H9 (cell line): Measurements from ENCODE around the gene OGA. TPM values are rescaled to one million over a fixed set of nuclear protein-coding genes. Genes with fewer than 3 reads are reported as not detected.

Source experiments
- DNase-seq: peaks from one replicate; pipeline ENCODE4 v3.0.0-alpha.2; 2017
- H2AFZ ChIP-seq: one replicate; pipeline ENCODE4 v1.6.1; 2013; ENCODE audit warnings: mild to moderate bottlenecking, low read length, control low read depth, moderate library complexity
- H2AK5ac ChIP-seq: 2 replicates; pipeline ENCODE4 v1.6.1; 2013; ENCODE audit warnings: low read length, control low read depth, mixed read lengths; ENCODE audit not compliant: insufficient read length
- H2BK120ac ChIP-seq: one replicate; pipeline ENCODE4 v1.6.1; 2013; ENCODE audit warnings: low read depth, mild to moderate bottlenecking, low read length, control low read depth, inconsistent platforms; ENCODE audit not compliant: poor library complexity, severe bottlenecking
- H2BK12ac ChIP-seq: 2 replicates; pipeline ENCODE4 v1.6.1; 2013; ENCODE audit warnings: low read length, control low read depth, mixed read lengths, low read depth; ENCODE audit not compliant: insufficient read length
- H2BK15ac ChIP-seq: 2 replicates; pipeline ENCODE4 v1.6.1; 2013; ENCODE audit warnings: low read depth, low read length, control low read depth
- H2BK20ac ChIP-seq: one replicate; pipeline ENCODE4 v1.6.1; 2013; ENCODE audit warnings: low read depth, mild to moderate bottlenecking, low read length, control low read depth, inconsistent platforms; ENCODE audit not compliant: poor library complexity, severe bottlenecking
- H2BK5ac ChIP-seq: 2 replicates; pipeline ENCODE4 v1.6.1; 2013; ENCODE audit warnings: low read length, control low read depth, mixed read lengths; ENCODE audit not compliant: insufficient read length
- H3K14ac ChIP-seq: 2 replicates; pipeline ENCODE4 v1.6.1; 2013; ENCODE audit warnings: low read length, control low read depth; ENCODE audit not compliant: insufficient read depth
- H3K18ac ChIP-seq: 2 replicates; pipeline ENCODE4 v1.6.1; 2013; ENCODE audit warnings: low read depth, mild to moderate bottlenecking, mixed read lengths, low read length, control low read depth; ENCODE audit not compliant: insufficient read length
- H3K23ac ChIP-seq: 2 replicates; pipeline ENCODE4 v1.6.1; 2013; ENCODE audit warnings: low read length, control low read depth, mixed read lengths, low read depth; ENCODE audit not compliant: insufficient read length
- H3K23me2 ChIP-seq: 2 replicates; pipeline ENCODE4 v1.6.1; 2013; ENCODE audit warnings: low read depth, mild to moderate bottlenecking, mixed read lengths, low read length, control low read depth; ENCODE audit not compliant: insufficient read length, poor library complexity, severe bottlenecking
- H3K27ac ChIP-seq: 2 replicates; pipeline ENCODE4 v1.5.1; 2013; ENCODE audit warnings: low read length, control low read depth, mixed read lengths, low read depth; ENCODE audit not compliant: insufficient read length
- H3K27me3 ChIP-seq: 2 replicates; pipeline ENCODE4 v1.6.1; 2013; ENCODE audit warnings: low read length, control low read depth, inconsistent platforms; ENCODE audit not compliant: insufficient read depth
- H3K4ac ChIP-seq: 2 replicates; pipeline ENCODE4 v1.6.1; 2013; ENCODE audit warnings: low read depth, mild to moderate bottlenecking, control low read depth, inconsistent platforms, low read length, moderate library complexity
- H3K4me1 ChIP-seq: 2 replicates; pipeline ENCODE4 v1.6.1; 2013; ENCODE audit warnings: low read length, control low read depth, inconsistent platforms; ENCODE audit not compliant: insufficient read depth
- H3K4me2 ChIP-seq: 2 replicates; pipeline ENCODE4 v1.6.1; 2013; ENCODE audit warnings: low read length, control low read depth, mixed read lengths; ENCODE audit not compliant: insufficient read length, insufficient read depth
- H3K56ac ChIP-seq: 2 replicates; pipeline ENCODE4 v1.6.1; 2013; ENCODE audit warnings: low read depth, mild to moderate bottlenecking, mixed read lengths, low read length, control low read depth; ENCODE audit not compliant: insufficient read length
- H3K79me1 ChIP-seq: 2 replicates; pipeline ENCODE4 v1.6.1; 2013; ENCODE audit warnings: low read depth, mild to moderate bottlenecking, moderate library complexity, low read length, control low read depth, inconsistent platforms; ENCODE audit not compliant: insufficient read depth, poor library complexity, severe bottlenecking
- H3K79me2 ChIP-seq: 2 replicates; pipeline ENCODE4 v1.6.1; 2013; ENCODE audit warnings: low read length, control low read depth, inconsistent platforms; ENCODE audit not compliant: insufficient read depth
- H3K9ac ChIP-seq: 2 replicates; pipeline ENCODE4 v1.6.1; 2013; ENCODE audit warnings: low read length, control low read depth, mixed read lengths; ENCODE audit not compliant: insufficient read length; ENCODE audit errors: extremely low read depth
- H3K9me3 ChIP-seq: one replicate; pipeline ENCODE4 v1.6.1; 2013; ENCODE audit warnings: low read depth, low read length, inconsistent platforms; ENCODE audit not compliant: control insufficient read depth
- H3T11ph ChIP-seq: one replicate; pipeline ENCODE4 v1.6.1; 2013; ENCODE audit warnings: mild to moderate bottlenecking, low read length, control low read depth, inconsistent platforms
- H4K20me1 ChIP-seq: one replicate; pipeline ENCODE4 v1.6.1; 2013; ENCODE audit not compliant: control insufficient read depth, insufficient read length, insufficient read depth
- H4K5ac ChIP-seq: 2 replicates; pipeline ENCODE4 v1.6.1; 2013; ENCODE audit warnings: low read depth, mild to moderate bottlenecking, mixed read lengths, low read length, control low read depth; ENCODE audit not compliant: insufficient read length
- H4K8ac ChIP-seq: replicated peaks from 2 replicates; pipeline ENCODE4 v1.6.1; 2013; ENCODE audit warnings: low read length, control low read depth, mixed read lengths, low read depth; ENCODE audit not compliant: insufficient read length
- H4K91ac ChIP-seq: 2 replicates; pipeline ENCODE4 v1.6.1; 2013; ENCODE audit warnings: low read depth, mild to moderate bottlenecking, moderate library complexity, mixed read lengths, low read length, control low read depth; ENCODE audit not compliant: insufficient read length
- H3K27ac Mint-ChIP-seq, 3 experiments: 2 replicates in 2 of 3; 3 replicates in 1 of 3; pipeline ENCODE4 v1.8.0; 2020 to 2021; ENCODE audit warnings: mixed read lengths in 3 of 3, mild to moderate bottlenecking in 1 of 3, moderate library complexity in 1 of 3
- H3K27me3 Mint-ChIP-seq: 2 replicates; pipeline ENCODE4 v1.8.0; 2021; ENCODE audit warnings: low read depth, mild to moderate bottlenecking, moderate library complexity, mixed read lengths
- H3K36me3 Mint-ChIP-seq, 3 experiments: 2 replicates in 2 of 3; 3 replicates in 1 of 3; pipeline ENCODE4 v1.8.0; 2020 to 2021; ENCODE audit warnings: low read depth in 3 of 3, mixed read lengths in 3 of 3; ENCODE audit not compliant: insufficient read depth in 1 of 3
- H3K4me1 Mint-ChIP-seq, 2 experiments: 2 replicates each; pipeline ENCODE4 v1.8.0; 2020; ENCODE audit warnings: mixed read lengths in 2 of 2
- H3K4me3 Mint-ChIP-seq, 2 experiments: 2 replicates in 1 of 2; 3 replicates in 1 of 2; pipeline ENCODE4 v1.8.0; 2020 to 2021; ENCODE audit warnings: mild to moderate bottlenecking in 2 of 2, mixed read lengths in 2 of 2, moderate library complexity in 1 of 2
- H3K9me3 Mint-ChIP-seq, 2 experiments: 2 replicates in 1 of 2; 3 replicates in 1 of 2; pipeline ENCODE4 v1.8.0; 2020; ENCODE audit warnings: mild to moderate bottlenecking in 2 of 2, mixed read lengths in 2 of 2, moderate library complexity in 1 of 2
- WGBS: extraction: QIAGEN DNeasy Blood & Tissue Kit; methylation state at CpG from one replicate; pipeline ENCODE4 v1.1.7; 2013; ENCODE audit warnings: missing lambda C conversion rate, low lambda C conversion rate, mixed read lengths; ENCODE audit not compliant: insufficient read length; ENCODE audit errors: extremely low coverage; 5-methylcytosine and 5-hydroxymethylcytosine counted together
- total RNA-seq: library from RNA; stranded (reverse); gene quantifications from 2 replicates; pipeline ENCODE4 v1.2.1, GENCODE V29; 2021
- TF ChIP-seq, protein P1 (sequence below): fragments of 200-600 bp; sonication (generic); conservative IDR thresholded peaks from 3 replicates; pipeline ENCODE4 v1.8.0; 2021; ENCODE audit warnings: antibody characterized with exemption, mild to moderate bottlenecking

The OGA gene
- total RNA-seq, 1 experiment from 2014 or later: 125 TPM

DNA sequence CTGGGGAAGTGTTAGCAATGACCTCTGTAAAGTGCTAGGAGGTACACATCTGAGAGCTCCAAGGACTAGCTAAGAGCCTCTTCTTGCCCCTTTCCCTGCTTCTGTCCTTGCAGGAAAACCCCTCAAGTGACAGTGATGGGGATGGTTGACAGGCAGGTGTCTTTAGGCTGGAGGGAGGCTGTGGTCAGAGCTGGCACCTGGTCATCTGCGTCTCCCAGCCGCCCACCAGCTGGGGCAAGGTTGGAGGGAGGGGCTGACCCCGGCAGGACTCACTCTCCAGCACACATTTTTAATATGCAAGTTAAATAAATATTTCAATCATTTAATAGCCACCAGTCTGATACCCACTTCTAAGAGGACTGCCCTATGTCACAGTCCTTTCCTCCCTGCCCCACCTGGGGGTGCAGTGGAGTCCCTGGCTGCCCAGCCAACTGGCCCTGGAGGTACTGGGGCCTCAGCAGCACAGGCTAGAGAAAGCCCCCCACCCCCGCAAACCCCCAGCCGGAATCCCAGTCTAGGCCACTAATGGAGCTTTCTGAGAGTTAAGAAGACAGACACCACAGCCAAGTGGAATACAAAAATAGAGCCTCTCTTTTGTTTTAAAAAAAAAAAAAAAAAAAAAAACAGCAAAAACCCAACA is 48.6 kb downstream of the OGA start:
- no peaks in the 10 kb centered on the region for H3K79me1 ChIP-seq
- no peak overlapping the region for H2BK15ac ChIP-seq
- H3T11ph ChIP-seq: no peak overlapping the region
- H3K23ac ChIP-seq: no peak overlapping the region
- H2BK5ac ChIP-seq: no peak overlapping the region
- H3K4me1 ChIP-seq: peaks cover 7% of the 10 kb centered on the region; the same call in 1 of the 2 replicates
- TF ChIP-seq, protein P1, sequence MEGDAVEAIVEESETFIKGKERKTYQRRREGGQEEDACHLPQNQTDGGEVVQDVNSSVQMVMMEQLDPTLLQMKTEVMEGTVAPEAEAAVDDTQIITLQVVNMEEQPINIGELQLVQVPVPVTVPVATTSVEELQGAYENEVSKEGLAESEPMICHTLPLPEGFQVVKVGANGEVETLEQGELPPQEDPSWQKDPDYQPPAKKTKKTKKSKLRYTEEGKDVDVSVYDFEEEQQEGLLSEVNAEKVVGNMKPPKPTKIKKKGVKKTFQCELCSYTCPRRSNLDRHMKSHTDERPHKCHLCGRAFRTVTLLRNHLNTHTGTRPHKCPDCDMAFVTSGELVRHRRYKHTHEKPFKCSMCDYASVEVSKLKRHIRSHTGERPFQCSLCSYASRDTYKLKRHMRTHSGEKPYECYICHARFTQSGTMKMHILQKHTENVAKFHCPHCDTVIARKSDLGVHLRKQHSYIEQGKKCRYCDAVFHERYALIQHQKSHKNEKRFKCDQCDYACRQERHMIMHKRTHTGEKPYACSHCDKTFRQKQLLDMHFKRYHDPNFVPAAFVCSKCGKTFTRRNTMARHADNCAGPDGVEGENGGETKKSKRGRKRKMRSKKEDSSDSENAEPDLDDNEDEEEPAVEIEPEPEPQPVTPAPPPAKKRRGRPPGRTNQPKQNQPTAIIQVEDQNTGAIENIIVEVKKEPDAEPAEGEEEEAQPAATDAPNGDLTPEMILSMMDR: peak; percentile 42
- H4K5ac ChIP-seq: no peak overlapping the region
- no peak for DNase-seq
- H3K23me2 ChIP-seq: peaks cover 6% of the 10 kb centered on the region
- no peak overlapping the region for H3K56ac ChIP-seq
- no peak overlapping the region for H2AK5ac ChIP-seq
- H3K27ac Mint-ChIP-seq: no peak overlapping the region
- no peaks in the 10 kb centered on the region for H3K9me3 ChIP-seq
- H3K9me3 Mint-ChIP-seq: no peaks in the 10 kb centered on the region; a peak in 1 of 5 replicates
- no peaks in the 10 kb centered on the region for H3K79me2 ChIP-seq
- H3K27me3 ChIP-seq: peaks cover 24% of the 10 kb centered on the region; the same call in 1 of the 2 replicates
- H3K18ac ChIP-seq: no peak overlapping the region
- no peak overlapping the region for H3K14ac ChIP-seq
- no peak overlapping the region for H2BK20ac ChIP-seq
- H2BK120ac ChIP-seq: no peak overlapping the region
- peaks cover 0 to 5% (median 0%) of the 10 kb centered on the region in 3 experiments; a peak in 3 of 7 replicates for H3K36me3 Mint-ChIP-seq
- no peak overlapping the region for H3K4ac ChIP-seq
- peaks cover 34 to 44% of the 10 kb centered on the region in 2 experiments for H3K4me1 Mint-ChIP-seq
- no peak overlapping the region for H4K91ac ChIP-seq
- no peaks in the 10 kb centered on the region for H4K20me1 ChIP-seq
- H2BK12ac ChIP-seq: no peak overlapping the region
- H2AFZ ChIP-seq: no peak overlapping the region
- H3K27me3 Mint-ChIP-seq: peaks cover 46% of the 10 kb centered on the region
- H4K8ac ChIP-seq: no peak overlapping the region
- WGBS: no CpG with 5 or more reads among the region's 5 CpGs
- no peak overlapping the region for H3K4me3 Mint-ChIP-seq
- no peak overlapping the region for H3K9ac ChIP-seq
- H3K27ac ChIP-seq: no peak overlapping the region
- no peak overlapping the region for H3K4me2 ChIP-seq
